KMS-11 (cell line): Measurements from ENCODE around the gene CD34.

ENCODE experiments used
- H2AFZ ChIP-seq: fragments of 200-600 bp; sonication (generic); 2 replicates; pipeline ENCODE4 v1.6.1; 2016; ENCODE audit warnings: antibody characterized with exemption, mixed run types, low read depth
- H3K27ac ChIP-seq: fragments of 200-600 bp; sonication (generic); 2 replicates; pipeline ENCODE4 v1.6.1; 2016; ENCODE audit warnings: mild to moderate bottlenecking, mixed run types
- H3K27me3 ChIP-seq: fragments of 200-600 bp; sonication (generic); 2 replicates; pipeline ENCODE4 v1.6.1; 2017; ENCODE audit warnings: mild to moderate bottlenecking, low read depth, mixed run types, moderate library complexity; ENCODE audit not compliant: insufficient read depth
- H3K36me3 ChIP-seq: fragments of 200-600 bp; sonication (generic); 2 replicates; pipeline ENCODE4 v1.6.1; 2017; ENCODE audit warnings: mild to moderate bottlenecking, mixed run types; ENCODE audit not compliant: insufficient read depth
- H3K4me1 ChIP-seq: fragments of 200-600 bp; sonication (generic); 2 replicates; pipeline ENCODE4 v1.6.1; 2016; ENCODE audit warnings: mild to moderate bottlenecking, low read depth, mixed run types; ENCODE audit not compliant: poor library complexity, severe bottlenecking
- H3K4me2 ChIP-seq: fragments of 200-600 bp; sonication (generic); 2 replicates; pipeline ENCODE4 v1.7.0; 2016; ENCODE audit warnings: mild to moderate bottlenecking, mixed run types
- H3K4me3 ChIP-seq: fragments of 200-600 bp; sonication (generic); IDR thresholded peaks from 2 replicates; pipeline ENCODE4 v1.6.1; 2017; ENCODE audit warnings: low read depth, low read length, mixed read lengths; ENCODE audit not compliant: insufficient read depth
- H3K79me2 ChIP-seq: fragments of 200-600 bp; sonication (generic); 2 replicates; pipeline ENCODE4 v1.6.1; 2016; ENCODE audit warnings: low read depth, mixed run types; ENCODE audit not compliant: insufficient read depth
- H3K9ac ChIP-seq: fragments of 200-600 bp; sonication (generic); 2 replicates; pipeline ENCODE4 v1.6.1; 2016; ENCODE audit warnings: mild to moderate bottlenecking, mixed run types
- H4K20me1 ChIP-seq: fragments of 200-600 bp; sonication (generic); 2 replicates; pipeline ENCODE4 v1.6.1; 2016; ENCODE audit warnings: mild to moderate bottlenecking, mixed run types; ENCODE audit not compliant: insufficient read depth
- TF ChIP-seq, protein P1 (sequence below): fragments of 200-600 bp; sonication (generic); conservative IDR thresholded peaks from 2 replicates; pipeline ENCODE4 v1.6.1; 2017; ENCODE audit warnings: low read depth, mild to moderate bottlenecking, antibody characterized with exemption, low read length, moderate library complexity, mixed read lengths

The CD34 gene

GRCh38 chr1:207958376-207959139, 47.6 kb upstream of the CD34 start:
- H3K4me1 ChIP-seq = peaks cover 4% of the 10 kb centered on the region
- H3K27me3 ChIP-seq = no peaks in the 10 kb centered on the region
- no peaks in the 10 kb centered on the region for H3K36me3 ChIP-seq
- no peaks in the 10 kb centered on the region for H4K20me1 ChIP-seq
- TF ChIP-seq, protein P1, sequence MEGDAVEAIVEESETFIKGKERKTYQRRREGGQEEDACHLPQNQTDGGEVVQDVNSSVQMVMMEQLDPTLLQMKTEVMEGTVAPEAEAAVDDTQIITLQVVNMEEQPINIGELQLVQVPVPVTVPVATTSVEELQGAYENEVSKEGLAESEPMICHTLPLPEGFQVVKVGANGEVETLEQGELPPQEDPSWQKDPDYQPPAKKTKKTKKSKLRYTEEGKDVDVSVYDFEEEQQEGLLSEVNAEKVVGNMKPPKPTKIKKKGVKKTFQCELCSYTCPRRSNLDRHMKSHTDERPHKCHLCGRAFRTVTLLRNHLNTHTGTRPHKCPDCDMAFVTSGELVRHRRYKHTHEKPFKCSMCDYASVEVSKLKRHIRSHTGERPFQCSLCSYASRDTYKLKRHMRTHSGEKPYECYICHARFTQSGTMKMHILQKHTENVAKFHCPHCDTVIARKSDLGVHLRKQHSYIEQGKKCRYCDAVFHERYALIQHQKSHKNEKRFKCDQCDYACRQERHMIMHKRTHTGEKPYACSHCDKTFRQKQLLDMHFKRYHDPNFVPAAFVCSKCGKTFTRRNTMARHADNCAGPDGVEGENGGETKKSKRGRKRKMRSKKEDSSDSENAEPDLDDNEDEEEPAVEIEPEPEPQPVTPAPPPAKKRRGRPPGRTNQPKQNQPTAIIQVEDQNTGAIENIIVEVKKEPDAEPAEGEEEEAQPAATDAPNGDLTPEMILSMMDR = no peak
- H3K9ac ChIP-seq = no peak overlapping the region
- no peak overlapping the region for H3K27ac ChIP-seq
- H3K4me3 ChIP-seq = no peak overlapping the region
- no peaks in the 10 kb centered on the region for H3K79me2 ChIP-seq
- H2AFZ ChIP-seq = no peak overlapping the region
- H3K4me2 ChIP-seq = no peak overlapping the region

GRCh38 chr1:207956986-207957385, 46.1 kb upstream of the CD34 start:
- no peak overlapping the region for H2AFZ ChIP-seq
- no peaks in the 10 kb centered on the region for H3K79me2 ChIP-seq
- H3K27ac ChIP-seq = no peak overlapping the region
- TF ChIP-seq, protein P1 = no peak
- no peaks in the 10 kb centered on the region for H3K36me3 ChIP-seq
- no peaks in the 10 kb centered on the region for H3K27me3 ChIP-seq
- H3K4me3 ChIP-seq = no peak overlapping the region
- H4K20me1 ChIP-seq = no peaks in the 10 kb centered on the region
- H3K9ac ChIP-seq = no peak overlapping the region
- H3K4me1 ChIP-seq = no peaks in the 10 kb centered on the region
- no peak overlapping the region for H3K4me2 ChIP-seq

DNA sequence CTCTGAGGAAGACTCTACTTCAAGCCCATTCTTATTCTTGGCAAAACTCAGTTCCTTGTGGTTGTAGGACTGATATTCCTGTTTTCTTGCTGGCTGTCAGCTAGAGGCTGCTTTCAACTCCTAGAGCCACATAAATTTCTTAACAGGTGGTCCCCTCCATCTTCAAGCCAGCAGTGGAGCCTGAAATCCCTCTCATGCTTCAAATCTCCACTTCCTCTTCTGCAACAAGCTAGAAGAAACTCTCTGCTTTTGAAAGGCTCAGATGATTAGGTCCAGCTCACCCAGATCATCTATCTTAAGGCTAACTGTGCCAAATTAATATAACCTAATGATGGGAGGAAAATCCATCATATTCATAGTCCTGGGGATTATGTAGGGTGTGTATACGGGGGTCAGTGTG, 43.2 kb upstream of the CD34 start:
- no peak overlapping the region for H2AFZ ChIP-seq
- H3K4me1 ChIP-seq = no peaks in the 10 kb centered on the region
- H3K4me2 ChIP-seq = no peak overlapping the region
- no peaks in the 10 kb centered on the region for H3K27me3 ChIP-seq
- H3K79me2 ChIP-seq = no peaks in the 10 kb centered on the region
- no peak overlapping the region for H3K4me3 ChIP-seq
- H3K36me3 ChIP-seq = no peaks in the 10 kb centered on the region
- H4K20me1 ChIP-seq = no peaks in the 10 kb centered on the region
- TF ChIP-seq, protein P1 = no peak
- no peak overlapping the region for H3K9ac ChIP-seq
- no peak overlapping the region for H3K27ac ChIP-seq

- Histone ChIP-seq H3K36me3 (no peaks in the 10 kb centered on the region), H3K9ac (no peak overlapping the region), H3K27ac (no peak overlapping the region), H3K79me2 (no peaks in the 10 kb centered on the region), H2AFZ (no peak overlapping the region), H3K4me1 (no peaks in the 10 kb centered on the region), H3K27me3 (no peaks in the 10 kb centered on the region), H4K20me1 (no peaks in the 10 kb centered on the region), H3K4me3 (no peak overlapping the region), H3K4me2 (no peak overlapping the region)
- TF ChIP-seq, protein P1 = no peak
Observed at GRCh38 chr1:207952617-207953542, 42.0 kb upstream of the CD34 start.
